HEK293T (cell line): ENCODE results near the gene NEU1.
"Not testable (repeated sequence)": the region's sequence is repeated elsewhere in the genome, so short reads cannot be mapped to it uniquely, and the experiment has no call there.

ENCODE experiments used
- BHLHE40 ChIP-seq: fragments of 450-650 bp; IDR thresholded peaks from 2 replicates; pipeline ENCODE4 v1.6.1; 2016; ENCODE audit warnings: mild to moderate bottlenecking, moderate library complexity, borderline replicate concordance
- FOXA1 ChIP-seq: fragments of 450-650 bp; IDR thresholded peaks from 2 replicates; pipeline ENCODE4 v1.6.1; 2016; ENCODE audit warnings: mild to moderate bottlenecking
- FOXK2 ChIP-seq: fragments of 450-650 bp; IDR thresholded peaks from 2 replicates; pipeline ENCODE4 v1.6.1; 2016; ENCODE audit warnings: mild to moderate bottlenecking
- FOXM1 ChIP-seq: fragments of 450-650 bp; IDR thresholded peaks from 2 replicates; pipeline ENCODE4 v1.6.1; 2017; ENCODE audit warnings: mild to moderate bottlenecking, borderline replicate concordance
- NFRKB ChIP-seq: fragments of 450-650 bp; IDR thresholded peaks from 2 replicates; pipeline ENCODE4 v1.6.1; 2016; ENCODE audit warnings: mild to moderate bottlenecking, moderate library complexity
- SP1 ChIP-seq: fragments of 450-650 bp; IDR thresholded peaks from 2 replicates; pipeline ENCODE4 v1.6.1; 2017
- SUZ12 ChIP-seq: fragments of 450-650 bp; IDR thresholded peaks from 2 replicates; pipeline ENCODE4 v1.6.1; 2016; ENCODE audit warnings: mild to moderate bottlenecking
- TF ChIP-seq, protein P1 (sequence below): fragments of 450-650 bp; IDR thresholded peaks from 2 replicates; pipeline ENCODE4 v1.6.1; 2016

DNA sequence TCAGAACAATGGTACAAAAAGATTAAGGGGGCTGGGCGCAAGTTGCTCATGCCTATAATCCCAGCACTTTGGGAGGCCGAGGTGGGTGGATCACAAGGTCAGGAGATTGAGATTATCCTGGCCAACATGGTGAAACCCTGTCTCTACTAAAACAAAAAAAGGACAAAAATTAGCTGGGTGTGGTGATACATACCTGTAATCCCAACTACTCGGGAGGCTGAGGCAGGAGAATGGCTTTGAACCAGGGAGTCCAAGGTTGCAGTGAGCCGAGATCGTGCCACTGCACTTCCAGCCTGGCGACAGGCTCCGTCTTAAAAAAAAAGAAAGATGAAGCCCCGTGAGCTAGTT lies 22.9 kb downstream of the NEU1 start:
- not testable (repeated sequence) for TF ChIP-seq BHLHE40, FOXM1, SP1, FOXA1, FOXK2, NFRKB, SUZ12
- TF ChIP-seq, protein P1, sequence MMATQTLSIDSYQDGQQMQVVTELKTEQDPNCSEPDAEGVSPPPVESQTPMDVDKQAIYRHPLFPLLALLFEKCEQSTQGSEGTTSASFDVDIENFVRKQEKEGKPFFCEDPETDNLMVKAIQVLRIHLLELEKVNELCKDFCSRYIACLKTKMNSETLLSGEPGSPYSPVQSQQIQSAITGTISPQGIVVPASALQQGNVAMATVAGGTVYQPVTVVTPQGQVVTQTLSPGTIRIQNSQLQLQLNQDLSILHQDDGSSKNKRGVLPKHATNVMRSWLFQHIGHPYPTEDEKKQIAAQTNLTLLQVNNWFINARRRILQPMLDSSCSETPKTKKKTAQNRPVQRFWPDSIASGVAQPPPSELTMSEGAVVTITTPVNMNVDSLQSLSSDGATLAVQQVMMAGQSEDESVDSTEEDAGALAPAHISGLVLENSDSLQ, result not testable (repeated sequence)
